Smooth muscle cell (in vitro differentiated cells): ENCODE results near the gene MPO. TPM values are rescaled to one million over a fixed set of nuclear protein-coding genes. Genes with fewer than 3 reads are reported as not detected.

ENCODE experiments used
- DNase-seq: peaks from one replicate; lab custom pipeline; 2025; ENCODE audit not compliant: unreplicated experiment; lab: John Stamatoyannopoulos, UW
- H2AFZ ChIP-seq: fragments of 200-600 bp; sonication (generic); 2 replicates; pipeline ENCODE4 v1.6.0; 2016; ENCODE audit warnings: antibody characterized with exemption, low read depth, mild to moderate bottlenecking
- H3F3A ChIP-seq: fragments of 200-600 bp; sonication (generic); 2 replicates; pipeline ENCODE4 v1.6.0; 2017; ENCODE audit warnings: antibody characterized with exemption, low read depth
- H3K27ac ChIP-seq: fragments of 200-600 bp; sonication (generic); 2 replicates; pipeline ENCODE4 v1.5.1; 2016; ENCODE audit warnings: low read depth, mild to moderate bottlenecking
- H3K27me3 ChIP-seq: fragments of 200-600 bp; sonication (generic); 2 replicates; pipeline ENCODE4 v1.6.1; 2016; ENCODE audit warnings: low read depth, mild to moderate bottlenecking
- H3K36me3 ChIP-seq: fragments of 200-600 bp; sonication (generic); 2 replicates; pipeline ENCODE4 v1.5.1; 2016; ENCODE audit warnings: low read depth
- H3K4me1 ChIP-seq: fragments of 200-600 bp; sonication (generic); 2 replicates; pipeline ENCODE4 v1.5.1; 2016; ENCODE audit warnings: low read depth
- H3K4me2 ChIP-seq: fragments of 200-600 bp; sonication (generic); 2 replicates; pipeline ENCODE4 v1.6.0; 2016; ENCODE audit warnings: mild to moderate bottlenecking
- H3K4me3 ChIP-seq: fragments of 200-600 bp; sonication (generic); 2 replicates; pipeline ENCODE4 v1.5.1; 2016; ENCODE audit warnings: mild to moderate bottlenecking
- H3K79me2 ChIP-seq: fragments of 200-600 bp; sonication (generic); 2 replicates; pipeline ENCODE4 v1.6.0; 2016; ENCODE audit warnings: low read depth, mild to moderate bottlenecking
- H3K9ac ChIP-seq: fragments of 200-600 bp; sonication (generic); 2 replicates; pipeline ENCODE4 v1.6.0; 2016; ENCODE audit warnings: low read depth
- H3K9me3 ChIP-seq: fragments of 200-600 bp; sonication (generic); replicated peaks from 2 replicates; pipeline ENCODE4 v1.5.1; 2016; ENCODE audit warnings: low read depth
- H4K20me1 ChIP-seq: fragments of 200-600 bp; sonication (generic); 2 replicates; pipeline ENCODE4 v1.6.0; 2016; ENCODE audit warnings: low read depth
- WGBS: methylation state at CpG from one replicate; pipeline ENCODE4 v1.1.7; 2016; ENCODE audit warnings: low lambda C conversion rate; 5-methylcytosine and 5-hydroxymethylcytosine counted together
- polyA plus RNA-seq: library from polyadenylated mRNA; unstranded; fragments of >200 nt; fragmentation: Nextera tagmentation; extraction: Ambion mirVana; gene quantifications from 2 replicates; pipeline ENCODE4 v1.2.1, GENCODE V29; 2016
- total RNA-seq: library from RNA; depleted of rRNA; stranded (reverse); fragments of >200 nt; gene quantifications from 2 replicates; pipeline ENCODE4 v1.2.3, GENCODE V29; 2014
- TF ChIP-seq, protein P1 (sequence below): fragments of 200-600 bp; sonication (generic); IDR thresholded peaks from 2 replicates; pipeline ENCODE4 v1.5.1; 2017; ENCODE audit warnings: borderline replicate concordance, mild to moderate bottlenecking, antibody characterized with exemption; ENCODE audit not compliant: insufficient read depth, poor library complexity, severe bottlenecking

MPO gene
- total and polyA plus RNA-seq, 2 experiments from 2014 or later, result 0.09 TPM; not detected in 1

DNA sequence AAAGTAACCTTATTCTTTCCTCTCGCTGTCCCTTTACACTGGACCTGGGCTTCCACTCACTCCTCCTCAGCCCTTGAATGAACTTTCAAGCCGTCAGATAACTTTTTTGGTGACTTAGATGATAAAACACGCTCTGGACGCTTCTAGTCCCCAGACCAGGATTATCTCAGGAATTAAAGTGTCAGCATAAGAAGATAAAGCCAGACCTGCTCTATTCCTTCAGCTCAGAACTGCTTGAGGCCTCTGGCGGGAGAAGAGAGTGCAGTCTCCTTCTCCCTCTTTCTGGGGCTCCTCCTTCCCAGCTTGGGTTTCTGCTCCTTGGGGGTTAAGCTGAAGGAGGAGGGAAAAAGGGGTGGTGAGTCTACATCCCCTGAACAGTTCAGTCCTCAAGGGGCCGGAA is 35.8 kb downstream of the MPO start:
- H4K20me1 ChIP-seq, result no peaks in the 10 kb centered on the region
- peaks cover 41% of the 10 kb centered on the region for H3K27me3 ChIP-seq
- H3F3A ChIP-seq, result no peaks in the 10 kb centered on the region
- TF ChIP-seq, protein P1, sequence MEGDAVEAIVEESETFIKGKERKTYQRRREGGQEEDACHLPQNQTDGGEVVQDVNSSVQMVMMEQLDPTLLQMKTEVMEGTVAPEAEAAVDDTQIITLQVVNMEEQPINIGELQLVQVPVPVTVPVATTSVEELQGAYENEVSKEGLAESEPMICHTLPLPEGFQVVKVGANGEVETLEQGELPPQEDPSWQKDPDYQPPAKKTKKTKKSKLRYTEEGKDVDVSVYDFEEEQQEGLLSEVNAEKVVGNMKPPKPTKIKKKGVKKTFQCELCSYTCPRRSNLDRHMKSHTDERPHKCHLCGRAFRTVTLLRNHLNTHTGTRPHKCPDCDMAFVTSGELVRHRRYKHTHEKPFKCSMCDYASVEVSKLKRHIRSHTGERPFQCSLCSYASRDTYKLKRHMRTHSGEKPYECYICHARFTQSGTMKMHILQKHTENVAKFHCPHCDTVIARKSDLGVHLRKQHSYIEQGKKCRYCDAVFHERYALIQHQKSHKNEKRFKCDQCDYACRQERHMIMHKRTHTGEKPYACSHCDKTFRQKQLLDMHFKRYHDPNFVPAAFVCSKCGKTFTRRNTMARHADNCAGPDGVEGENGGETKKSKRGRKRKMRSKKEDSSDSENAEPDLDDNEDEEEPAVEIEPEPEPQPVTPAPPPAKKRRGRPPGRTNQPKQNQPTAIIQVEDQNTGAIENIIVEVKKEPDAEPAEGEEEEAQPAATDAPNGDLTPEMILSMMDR, result no peak
- H3K9ac ChIP-seq, result no peak overlapping the region
- H3K36me3 ChIP-seq, result no peaks in the 10 kb centered on the region
- H3K79me2 ChIP-seq, result no peaks in the 10 kb centered on the region
- no peaks in the 10 kb centered on the region for H3K9me3 ChIP-seq
- H3K4me3 ChIP-seq, result no peak overlapping the region
- no peak overlapping the region for H3K27ac ChIP-seq
- H3K4me1 ChIP-seq, result peaks cover 5% of the 10 kb centered on the region
- H2AFZ ChIP-seq, result no peak overlapping the region
- 38% methylated on average over 6 of the region's 6 CpGs for WGBS
- DNase-seq, result no peak
- peak overlapping the region; percentile 45 for H3K4me2 ChIP-seq

DNA sequence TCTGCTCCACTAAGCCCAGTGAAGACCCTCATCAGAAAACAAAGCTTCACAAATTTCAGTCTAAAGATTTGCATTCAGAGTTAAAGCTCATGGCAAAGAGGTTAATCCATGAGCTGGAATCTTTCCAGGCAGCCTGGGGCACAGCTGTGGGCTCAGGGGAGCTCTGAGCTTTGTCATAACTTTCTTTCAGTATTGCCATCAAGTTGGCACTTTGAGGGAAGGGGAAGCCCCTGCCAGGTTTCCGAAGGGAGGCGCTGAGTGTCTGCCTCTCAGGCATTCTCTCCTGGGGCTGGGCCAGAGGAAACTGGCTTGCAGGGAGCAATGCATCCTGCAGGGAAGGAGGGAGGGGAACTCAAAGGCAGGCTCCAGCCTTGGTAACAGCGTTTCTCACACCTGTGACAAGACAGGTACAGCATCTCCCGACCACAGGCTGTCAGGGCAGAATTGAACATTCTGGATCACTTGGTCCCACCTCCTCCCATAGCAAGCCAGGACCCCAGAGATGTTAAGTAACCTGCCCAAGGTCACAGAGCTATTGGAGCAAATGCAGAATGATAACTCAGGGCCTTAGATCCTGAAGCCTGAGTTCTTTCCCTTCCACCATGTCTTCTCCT is 38.5 kb downstream of the MPO start:
- Histone ChIP-seq H3K27me3 (peaks cover 32% of the 10 kb centered on the region), H3K4me3 (no peak overlapping the region), H3K27ac (no peak overlapping the region), H3K9me3 (no peaks in the 10 kb centered on the region), H3K9ac (no peak overlapping the region), H3K36me3 (no peaks in the 10 kb centered on the region), H3K4me1 (peaks cover 5% of the 10 kb centered on the region), H3K79me2 (no peaks in the 10 kb centered on the region), H3F3A (no peaks in the 10 kb centered on the region), H3K4me2 (no peak overlapping the region), H4K20me1 (no peaks in the 10 kb centered on the region), H2AFZ (no peak overlapping the region)
- TF ChIP-seq, protein P1, result no peak
- WGBS, result 33% methylated on average over 4 of the region's 4 CpGs
- DNase-seq, result no peak

GRCh38 chr17:58239987-58240386 is 40.7 kb downstream of the MPO start:
- no peak overlapping the region for H2AFZ ChIP-seq
- H3K9ac ChIP-seq, result no peak overlapping the region
- no peak overlapping the region for H3K4me3 ChIP-seq
- H3K27ac ChIP-seq, result no peak overlapping the region
- no peaks in the 10 kb centered on the region for H3K36me3 ChIP-seq
- no peaks in the 10 kb centered on the region for H3F3A ChIP-seq
- TF ChIP-seq, protein P1, result no peak
- no peaks in the 10 kb centered on the region for H4K20me1 ChIP-seq
- no peaks in the 10 kb centered on the region for H3K79me2 ChIP-seq
- H3K27me3 ChIP-seq, result peaks cover 39% of the 10 kb centered on the region
- no peak overlapping the region for H3K4me2 ChIP-seq
- H3K4me1 ChIP-seq, result peaks cover 5% of the 10 kb centered on the region
- 82% methylated on average over 1 of the region's 1 CpG for WGBS
- no peak for DNase-seq
- H3K9me3 ChIP-seq, result no peaks in the 10 kb centered on the region

- no peaks in the 10 kb centered on the region for H3F3A ChIP-seq
- TF ChIP-seq, protein P1, result no peak
- no peak for DNase-seq
- H2AFZ ChIP-seq, result peak within 1 kb of the TSS; percentile 61
- no peaks in the 10 kb centered on the region for H3K9me3 ChIP-seq
- H3K4me3 ChIP-seq, result no peak within 1 kb of the TSS
- H3K36me3 ChIP-seq, result no peaks in the 10 kb centered on the region
- peaks cover 8% of the 10 kb centered on the region for H3K4me1 ChIP-seq
- peak within 1 kb of the TSS; percentile 64 for H3K4me2 ChIP-seq
- H4K20me1 ChIP-seq, result no peaks in the 10 kb centered on the region
- peaks cover 36% of the 10 kb centered on the region for H3K27me3 ChIP-seq
- no peak within 1 kb of the TSS for H3K9ac ChIP-seq
- no peaks in the 10 kb centered on the region for H3K79me2 ChIP-seq
- 49% methylated on average over 5 of the region's 5 CpGs for WGBS
- H3K27ac ChIP-seq, result peak within 1 kb of the TSS; percentile 4
These were observed 42.5 kb downstream of the MPO start, which contains the start of gene LPO for GRCh38 chr17:58238147-58238634. Gene LPO (plus strand): TSS chr17:58238584. CDS start chr17:58242980, 4,396 bp downstream.
